Testis (tissue), 2 donors: ENCODE measurements around the gene RIPOR3.

Source experiments
- CTCF ChIP-seq, 3 experiments: fragments of 450-650 bp in 2 of 3; fragments of 200-600 bp in 1 of 3; sonication (generic) in 1 of 3; IDR thresholded peaks; one replicate each; pipeline ENCODE4 v1.5.1; 2016 to 2019; ENCODE audit warnings: antibody characterized with exemption in 3 of 3, mild to moderate bottlenecking in 2 of 3, moderate library complexity in 1 of 3
- POLR2A ChIP-seq: fragments of 450-650 bp; IDR thresholded peaks from one replicate; pipeline ENCODE4 v1.6.1; 2017; ENCODE audit warnings: antibody characterized with exemption, mild to moderate bottlenecking, moderate library complexity

- TF ChIP-seq CTCF (IDR thresholded peaks at IDR 0.05), result no peak
- no peak for TF ChIP-seq POLR2A
Measured at GRCh38 chr20:50632236-50632635, 59.1 kb downstream of the RIPOR3 start.
